Body of pancreas (tissue), 4 donors: ENCODE measurements around the gene ATG4C.

Source experiments
- CTCF ChIP-seq, 7 experiments: fragments of 450-650 bp in 4 of 7; fragments of 200-600 bp in 3 of 7; sonication (generic) in 3 of 7; IDR thresholded peaks; one replicate each; pipeline ENCODE4 v1.5.1; 2016 to 2019; ENCODE audit warnings: antibody characterized with exemption in 7 of 7
- POLR2A ChIP-seq, 3 donors: fragments of 450-650 bp; IDR thresholded peaks; one replicate each; pipeline ENCODE4 v1.6.1; 2016; ENCODE audit warnings: antibody characterized with exemption in 3 of 3, mild to moderate bottlenecking in 2 of 3

- TF ChIP-seq CTCF (IDR thresholded peaks at IDR 0.05) (no peak), POLR2A (IDR thresholded peaks at IDR 0.05) (no peak)
These were observed 113.9 kb downstream of the ATG4C start for GRCh38 chr1:62897788-62898187.
